A673 (cell line): ENCODE measurements around the gene CLEC4A. TPM values are rescaled to one million over a fixed set of nuclear protein-coding genes. Genes with fewer than 3 reads are reported as not detected.
"Not testable (repeated sequence)": the region's sequence is repeated elsewhere in the genome, so short reads cannot be mapped to it uniquely, and the experiment has no call there.

ENCODE experiments used
- BruUV-seq: library from RNA; stranded (reverse); fragments of 400-500 nt; replicated peaks from 2 replicates; lab custom pipeline; 2021; lab: Mats Ljungman, UMichigan
- CTCF ChIA-PET: fragments of 300-600 bp; sonication (Branson Sonifier 250); formaldehyde crosslinking; loops from one replicate; lab custom pipeline; 2022; ENCODE audit warnings: antibody characterized with exemption; lab: Charles Lee
- POLR2A ChIA-PET: fragments of 300-600 bp; sonication (Branson Sonifier 250); formaldehyde crosslinking; loops from one replicate; lab custom pipeline; 2022; ENCODE audit warnings: antibody characterized with exemption; ENCODE audit not compliant: low non-redundant PET; lab: Charles Lee
- DNase-seq: peaks from one replicate; pipeline ENCODE4 v3.0.0-alpha.2; 2015; ENCODE audit warnings: low spot score
- H3K27ac ChIP-seq: fragments of 200-600 bp; sonication (generic); 2 replicates; pipeline ENCODE4 v1.5.1; 2016; ENCODE audit warnings: mixed run types, low read depth, mild to moderate bottlenecking, mixed read lengths, antibody characterized with exemption, low read length; ENCODE audit not compliant: poor library complexity, severe bottlenecking
- H3K27me3 ChIP-seq: fragments of 200-600 bp; sonication (generic); replicated peaks from 2 replicates; pipeline ENCODE4 v1.6.1; 2017; ENCODE audit warnings: mixed run types, low read depth, mild to moderate bottlenecking, mixed read lengths, antibody characterized with exemption, low read length; ENCODE audit not compliant: insufficient read depth, poor library complexity
- H3K36me3 ChIP-seq: fragments of 200-600 bp; sonication (generic); 2 replicates; pipeline ENCODE4 v1.6.1; 2016; ENCODE audit warnings: mixed run types, mild to moderate bottlenecking, mixed read lengths, antibody characterized with exemption, low read length; ENCODE audit not compliant: insufficient read depth, poor library complexity, severe bottlenecking
- H3K4me1 ChIP-seq: fragments of 200-600 bp; sonication (generic); 2 replicates; pipeline ENCODE4 v1.6.1; 2017; ENCODE audit warnings: mixed run types, mild to moderate bottlenecking, mixed read lengths, antibody characterized with exemption, low read length; ENCODE audit not compliant: insufficient read depth, poor library complexity, severe bottlenecking
- H3K4me3 ChIP-seq: fragments of 200-600 bp; sonication (generic); 2 replicates; pipeline ENCODE4 v1.5.1; 2016; ENCODE audit warnings: low read depth, mixed run types, mild to moderate bottlenecking, mixed read lengths, low read length; ENCODE audit not compliant: poor library complexity, severe bottlenecking
- H3K9me3 ChIP-seq: fragments of 200-600 bp; sonication (generic); 2 replicates; pipeline ENCODE4 v1.6.1; 2016; ENCODE audit warnings: mixed run types, low read depth, mild to moderate bottlenecking, mixed read lengths, antibody characterized with exemption, low read length; ENCODE audit not compliant: poor library complexity, severe bottlenecking
- EZH2 ChIP-seq: fragments of 200-600 bp; sonication (generic); IDR thresholded peaks from 2 replicates; pipeline ENCODE4 v1.6.1; 2017; ENCODE audit warnings: borderline replicate concordance, low read depth, mild to moderate bottlenecking, mixed read lengths, antibody characterized with exemption, low read length; ENCODE audit not compliant: poor library complexity, severe bottlenecking
- intact Hi-C: fragments of 100-400 bp; cut with micrococcal nuclease; formaldehyde crosslinking; loops from one replicate; pipeline ENCODE4 v1.10.0; 2022; ENCODE audit not compliant: unreplicated experiment
- total RNA-seq: library from RNA; stranded (reverse); gene quantifications from 2 replicates; pipeline ENCODE4 v1.2.3, GENCODE V29; 2021
- TF ChIP-seq, protein P1 (sequence below): fragments of 300-800, 200-600 bp; sonication (generic); conservative IDR thresholded peaks from 2 replicates; pipeline ENCODE4 v1.5.1; 2017; ENCODE audit warnings: low read depth, mild to moderate bottlenecking, antibody characterized with exemption, low read length, moderate library complexity, mixed read lengths

The CLEC4A gene
- total RNA-seq, 1 experiment from 2014 or later: 0.84 TPM

GRCh38 chr12:8127138-8127537 is 3.7 kb downstream of the CLEC4A start:
- TF ChIP-seq, protein P1, sequence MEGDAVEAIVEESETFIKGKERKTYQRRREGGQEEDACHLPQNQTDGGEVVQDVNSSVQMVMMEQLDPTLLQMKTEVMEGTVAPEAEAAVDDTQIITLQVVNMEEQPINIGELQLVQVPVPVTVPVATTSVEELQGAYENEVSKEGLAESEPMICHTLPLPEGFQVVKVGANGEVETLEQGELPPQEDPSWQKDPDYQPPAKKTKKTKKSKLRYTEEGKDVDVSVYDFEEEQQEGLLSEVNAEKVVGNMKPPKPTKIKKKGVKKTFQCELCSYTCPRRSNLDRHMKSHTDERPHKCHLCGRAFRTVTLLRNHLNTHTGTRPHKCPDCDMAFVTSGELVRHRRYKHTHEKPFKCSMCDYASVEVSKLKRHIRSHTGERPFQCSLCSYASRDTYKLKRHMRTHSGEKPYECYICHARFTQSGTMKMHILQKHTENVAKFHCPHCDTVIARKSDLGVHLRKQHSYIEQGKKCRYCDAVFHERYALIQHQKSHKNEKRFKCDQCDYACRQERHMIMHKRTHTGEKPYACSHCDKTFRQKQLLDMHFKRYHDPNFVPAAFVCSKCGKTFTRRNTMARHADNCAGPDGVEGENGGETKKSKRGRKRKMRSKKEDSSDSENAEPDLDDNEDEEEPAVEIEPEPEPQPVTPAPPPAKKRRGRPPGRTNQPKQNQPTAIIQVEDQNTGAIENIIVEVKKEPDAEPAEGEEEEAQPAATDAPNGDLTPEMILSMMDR: no peak
- no peak for TF ChIP-seq EZH2
- H3K27ac ChIP-seq: no peak overlapping the region
- BruUV-seq: no TSS peak
- H3K4me3 ChIP-seq: no peak overlapping the region
- intact Hi-C loops: no loop called here
- no peaks in the 10 kb centered on the region for H3K27me3 ChIP-seq
- H3K4me1 ChIP-seq: no peaks in the 10 kb centered on the region
- H3K9me3 ChIP-seq: no peaks in the 10 kb centered on the region
- DNase-seq: no peak
- ChIA-PET POLR2A (no interaction called here), CTCF (no interaction called here)
- H3K36me3 ChIP-seq: no peaks in the 10 kb centered on the region

- intact Hi-C loops, POLR2A ChIA-PET, H3K27me3 ChIP-seq, H3K4me1 ChIP-seq, H3K27ac ChIP-seq, H3K9me3 ChIP-seq, H3K36me3 ChIP-seq, H3K4me3 ChIP-seq, BruUV-seq, DNase-seq, CTCF ChIA-PET: not testable (repeated sequence)
Measured at GRCh38 chr12:8133636-8134397, 10.4 kb downstream of the CLEC4A start.

- BruUV-seq, H3K36me3 ChIP-seq, H3K4me3 ChIP-seq, DNase-seq, POLR2A ChIA-PET, H3K27ac ChIP-seq, H3K27me3 ChIP-seq, H3K9me3 ChIP-seq, CTCF ChIA-PET, H3K4me1 ChIP-seq, intact Hi-C loops: not testable (repeated sequence)
Measured at GRCh38 chr12:8134398-8134930, 11.0 kb downstream of the CLEC4A start.

- CTCF ChIA-PET, DNase-seq: not testable (repeated sequence)
Measured at GRCh38 chr12:8141647-8142046, 18.2 kb downstream of the CLEC4A start.

More at GRCh38 chr12:8141647-8142046, 18.2 kb downstream of the CLEC4A start:
- POLR2A ChIA-PET, H3K36me3 ChIP-seq, H3K27ac ChIP-seq, H3K4me1 ChIP-seq, H3K9me3 ChIP-seq, H3K27me3 ChIP-seq, intact Hi-C loops, BruUV-seq, H3K4me3 ChIP-seq: not testable (repeated sequence)
